ENCODE results near the gene UACA.

The UACA gene

GRCh38 chr15:70754862-70755261 lies 8.5 kb downstream of the UACA start:
- Histone ChIP-seq H3K9me3 (ENCODE audit: insufficient read depth, low read depth, low read length) (no peaks in the 10 kb centered on the region), H3K79me2 (ENCODE audit: insufficient read depth, low read length) (no peaks in the 10 kb centered on the region), H3K4me3 (ENCODE audit: low read length, poor library complexity, severe bottlenecking) (no peak overlapping the region), H3K9ac (ENCODE audit: low read depth, low read length, poor library complexity, severe bottlenecking) (no peak overlapping the region), H3F3A (ENCODE audit: low read depth) (no peaks in the 10 kb centered on the region), H3K9me2 (replicated peaks; ENCODE audit: low read depth, low read length) (no peaks in the 10 kb centered on the region), H3K27me3 (ENCODE audit: insufficient read depth, low read length, poor library complexity, severe bottlenecking) (no peaks in the 10 kb centered on the region), H4K20me1 (ENCODE audit: insufficient read depth, low read length, poor library complexity, severe bottlenecking) (no peaks in the 10 kb centered on the region), H2AFZ (ENCODE audit: low read length) (no peak overlapping the region), H3K36me3 (ENCODE audit: insufficient read depth, low read length) (no peaks in the 10 kb centered on the region), H3K4me1 (ENCODE audit: insufficient read depth, low read length, poor library complexity, severe bottlenecking) (peaks cover 47% of the 10 kb centered on the region), H3K4me2 (ENCODE audit: low read depth, low read length, poor library complexity, severe bottlenecking) (no peak overlapping the region)
- TF ChIP-seq CTCF (conservative IDR thresholded peaks at IDR 0.05; ENCODE audit: low read length): peak; percentile 39; the same call in 1 of the 2 replicates
- no peak for TF ChIP-seq EZH2phosphoT487 (IDR thresholded peaks at IDR 0.05; ENCODE audit: borderline replicate concordance)

DNA sequence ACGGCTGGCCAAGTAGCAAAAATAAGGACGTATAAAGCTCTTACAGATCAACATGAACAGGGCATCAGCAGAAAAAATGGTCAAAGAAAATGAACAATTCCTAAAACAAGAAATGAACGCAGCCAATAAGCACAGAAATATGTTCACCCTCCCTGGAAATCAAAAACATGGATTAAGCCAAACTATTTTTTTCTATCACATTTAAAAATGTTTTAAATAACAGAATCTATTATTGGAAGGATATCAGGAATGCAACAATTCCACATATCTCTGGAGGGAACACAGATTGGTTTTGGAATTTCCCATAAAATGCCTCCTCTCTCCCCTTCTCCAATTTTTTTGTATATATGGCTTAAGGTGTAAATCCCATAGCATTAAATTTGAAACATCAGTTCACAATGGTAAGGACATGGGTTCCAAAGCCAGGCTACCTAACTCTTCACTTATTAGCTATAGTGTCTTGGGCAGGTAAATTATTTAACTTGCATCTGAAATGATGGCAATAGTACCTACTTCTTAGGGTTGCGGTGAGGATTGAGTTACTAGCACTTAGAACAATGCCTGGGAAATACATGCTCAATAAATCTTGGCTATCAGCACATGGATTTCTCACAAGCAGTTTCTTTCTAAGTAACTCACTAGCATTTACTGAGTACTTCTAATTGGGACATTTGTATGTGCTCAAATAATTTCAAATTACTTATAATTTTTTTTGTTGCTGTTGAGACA lies 10.1 kb downstream of the UACA start:
- H3K9ac ChIP-seq (ENCODE audit: low read depth, low read length, poor library complexity, severe bottlenecking): no peak overlapping the region
- no peaks in the 10 kb centered on the region for H3K9me3 ChIP-seq (ENCODE audit: insufficient read depth, low read depth, low read length)
- no peaks in the 10 kb centered on the region for H4K20me1 ChIP-seq (ENCODE audit: insufficient read depth, low read length, poor library complexity, severe bottlenecking)
- H3K9me2 ChIP-seq (replicated peaks; ENCODE audit: low read depth, low read length): no peaks in the 10 kb centered on the region
- H3F3A ChIP-seq (ENCODE audit: low read depth): no peaks in the 10 kb centered on the region
- no peak for TF ChIP-seq CTCF (conservative IDR thresholded peaks at IDR 0.05; ENCODE audit: low read length)
- no peak overlapping the region for H3K4me2 ChIP-seq (ENCODE audit: low read depth, low read length, poor library complexity, severe bottlenecking)
- H3K27me3 ChIP-seq (ENCODE audit: insufficient read depth, low read length, poor library complexity, severe bottlenecking): no peaks in the 10 kb centered on the region
- no peaks in the 10 kb centered on the region for H3K79me2 ChIP-seq (ENCODE audit: insufficient read depth, low read length)
- H3K4me3 ChIP-seq (ENCODE audit: low read length, poor library complexity, severe bottlenecking): no peak overlapping the region
- peaks cover 38% of the 10 kb centered on the region for H3K4me1 ChIP-seq (ENCODE audit: insufficient read depth, low read length, poor library complexity, severe bottlenecking)
- no peaks in the 10 kb centered on the region for H3K36me3 ChIP-seq (ENCODE audit: insufficient read depth, low read length)
- H2AFZ ChIP-seq (ENCODE audit: low read length): no peak overlapping the region

DNA sequence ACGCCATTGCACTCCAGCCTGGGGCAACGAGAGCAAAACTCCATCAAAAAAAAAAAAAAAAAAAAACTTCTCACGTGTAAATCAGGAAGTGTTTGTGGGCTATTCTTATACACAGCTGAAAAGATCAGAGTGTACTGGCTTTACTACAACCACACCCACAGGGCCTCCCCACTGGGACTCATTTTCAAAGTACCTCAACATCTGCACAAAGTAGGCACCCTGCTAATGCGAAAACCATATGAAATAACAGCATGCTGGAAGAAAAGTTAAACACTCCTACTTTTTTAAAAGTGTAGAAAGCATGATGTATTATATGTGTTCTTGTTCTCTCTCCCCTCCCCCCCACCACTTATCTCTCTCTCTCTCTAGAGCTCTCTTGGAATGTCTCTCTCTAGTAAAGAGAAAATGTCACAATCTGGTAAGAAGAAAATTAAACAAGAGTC lies 11.1 kb downstream of the UACA start:
- TF ChIP-seq CTCF (conservative IDR thresholded peaks at IDR 0.05; ENCODE audit: low read length) (no peak), EZH2phosphoT487 (IDR thresholded peaks at IDR 0.05; ENCODE audit: borderline replicate concordance) (no peak)
- Histone ChIP-seq H3K9me2 (replicated peaks; ENCODE audit: low read depth, low read length) (no peaks in the 10 kb centered on the region), H3K79me2 (ENCODE audit: insufficient read depth, low read length) (no peaks in the 10 kb centered on the region), H3F3A (ENCODE audit: low read depth) (no peaks in the 10 kb centered on the region), H3K36me3 (ENCODE audit: insufficient read depth, low read length) (no peaks in the 10 kb centered on the region), H3K4me1 (ENCODE audit: insufficient read depth, low read length, poor library complexity, severe bottlenecking) (peaks cover 31% of the 10 kb centered on the region), H3K9me3 (ENCODE audit: insufficient read depth, low read depth, low read length) (no peaks in the 10 kb centered on the region), H3K9ac (ENCODE audit: low read depth, low read length, poor library complexity, severe bottlenecking) (no peak overlapping the region), H3K4me2 (ENCODE audit: low read depth, low read length, poor library complexity, severe bottlenecking) (peak overlapping the region; percentile 49), H3K4me3 (ENCODE audit: low read length, poor library complexity, severe bottlenecking) (no peak overlapping the region), H4K20me1 (ENCODE audit: insufficient read depth, low read length, poor library complexity, severe bottlenecking) (no peaks in the 10 kb centered on the region), H2AFZ (ENCODE audit: low read length) (no peak overlapping the region), H3K27me3 (ENCODE audit: insufficient read depth, low read length, poor library complexity, severe bottlenecking) (no peaks in the 10 kb centered on the region)
